Measurements from ENCODE around the gene ZNF423. TPM values are rescaled to one million over a fixed set of nuclear protein-coding genes. Genes with fewer than 3 reads are reported as not detected.

Gene ZNF423
- total and polyA plus RNA-seq, 2 of the 13 experiments (the other 11 are each of a cell fraction or from before 2014, with no cell fraction given), result 0.07 to 0.31 TPM

DNA sequence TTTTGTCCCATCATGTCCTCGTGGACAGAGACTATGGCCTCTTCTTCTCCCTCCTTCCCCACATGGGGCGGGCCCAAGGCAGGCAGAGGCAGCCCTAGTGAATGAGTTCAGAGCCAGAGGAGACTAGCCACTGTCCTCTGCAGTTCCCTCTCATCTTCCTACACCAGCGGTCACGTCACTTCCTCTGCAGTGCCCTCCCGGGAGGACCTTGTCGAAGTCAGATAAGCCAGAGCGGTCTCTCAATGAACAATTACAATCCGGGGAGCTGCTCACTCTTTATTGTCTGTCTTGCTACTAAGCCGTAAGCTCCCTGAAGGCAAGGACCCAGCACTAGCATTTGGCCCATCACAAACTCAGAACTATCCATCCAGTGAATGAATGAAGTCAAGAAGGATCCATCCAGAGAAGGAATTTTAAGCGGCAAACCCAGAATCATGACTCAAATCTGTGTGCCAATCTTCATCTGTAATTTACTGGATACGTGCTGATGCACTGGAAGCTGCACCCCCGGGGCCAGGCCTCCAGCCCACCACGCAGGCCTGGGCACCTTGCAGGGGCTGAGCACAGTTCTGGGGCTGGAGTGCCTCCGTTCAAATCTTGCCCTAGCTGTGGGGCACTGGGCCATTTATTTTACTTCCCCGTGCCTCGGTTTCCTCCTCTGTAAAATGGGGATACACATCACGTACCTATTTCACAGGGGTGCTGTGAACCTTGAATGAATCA, 18.1 kb downstream of the ZNF423 start:
- Histone ChIP-seq H4K20me1 (ENCODE audit: insufficient read depth, low read length) (no peaks in the 10 kb centered on the region), H3K27ac (ENCODE audit: extremely low read length, insufficient read depth, low read length) (no peak overlapping the region), H3K4me1 (ENCODE audit: insufficient read depth, low read length) (no peaks in the 10 kb centered on the region), H3K4me3 (replicated peaks in 1 of 3; ENCODE audit: insufficient read depth in 1 of 3, low read depth in 2 of 3, low read length in 3 of 3) (no peak overlapping the region), H3K9ac (ENCODE audit: insufficient read depth, low read depth, low read length) (no peak overlapping the region), H3K9me3 (ENCODE audit: low read length) (no peaks in the 10 kb centered on the region), H3K4me2 (ENCODE audit: low read depth, low read length) (no peak overlapping the region), H3K27me3 (ENCODE audit: control insufficient read depth in 1 of 2, insufficient read depth in 2 of 2, low read length in 2 of 2) (peaks cover 10 to 49% of the 10 kb centered on the region in 2 experiments; a peak in 4 of 5 replicates), H3K36me3 (replicated peaks in 1 of 2; ENCODE audit: control insufficient read depth in 1 of 2, insufficient read depth in 2 of 2, low read length in 2 of 2) (no peaks in the 10 kb centered on the region), H2AFZ (ENCODE audit: low read length) (no peak overlapping the region), H3K79me2 (ENCODE audit: insufficient read depth, low read length) (no peaks in the 10 kb centered on the region)
- in situ Hi-C loops (cut with HindIII; ENCODE audit: extremely low pct_ligation_motif_present, low pct_unique_long_range_greater_than_20kb) (no loop called here), intact Hi-C loops (cut with micrococcal nuclease; ENCODE audit: unreplicated experiment) (no loop called here)
- POLR2A ChIA-PET, result no interaction called here
- WGBS (ENCODE audit: low lambda C conversion rate), result 43% methylated on average over 15 of the region's 17 CpGs
- DNase-seq (ENCODE audit: low spot score) (no peak), ATAC-seq (no peak), FAIRE-seq (no peak)
- BruUV-seq (replicated peaks), result no TSS peak
- no peak for TF ChIP-seq MTA1 (CRISPR knock-in tag; IDR thresholded peaks at IDR 0.05; ENCODE audit: borderline replicate concordance)
- CTCF ChIA-PET (ENCODE audit: low intra/inter-chr PET ratio, low total read pairs), result no interaction called here

DNA sequence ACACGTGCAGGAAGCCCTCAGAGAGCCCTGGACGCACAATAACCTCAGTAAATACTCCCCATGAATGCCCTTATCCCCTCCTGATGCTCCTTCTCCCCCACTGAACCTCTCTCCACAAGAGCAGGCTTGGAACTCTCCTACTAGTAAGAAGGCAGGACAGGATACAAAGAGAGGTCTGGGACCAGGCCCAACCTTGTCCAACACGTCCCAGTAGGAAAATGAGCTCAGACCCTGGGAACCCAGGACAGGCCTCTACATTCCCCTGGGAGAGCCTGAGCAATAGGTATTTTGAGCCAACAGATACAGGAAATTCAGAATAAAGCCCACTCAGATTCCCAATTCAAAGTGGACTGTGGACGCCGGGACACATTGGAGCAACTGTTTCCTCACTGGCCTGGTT, 19.2 kb downstream of the ZNF423 start:
- 6% methylated on average over 5 of the region's 5 CpGs for WGBS (ENCODE audit: low lambda C conversion rate)
- ChIA-PET POLR2A (no interaction called here), CTCF (ENCODE audit: low intra/inter-chr PET ratio, low total read pairs) (no interaction called here)
- Histone ChIP-seq H3K79me2 (ENCODE audit: insufficient read depth, low read length) (no peaks in the 10 kb centered on the region), H3K4me2 (ENCODE audit: low read depth, low read length) (no peak overlapping the region), H4K20me1 (ENCODE audit: insufficient read depth, low read length) (no peaks in the 10 kb centered on the region), H3K4me3 (replicated peaks in 1 of 3; ENCODE audit: insufficient read depth in 1 of 3, low read depth in 2 of 3, low read length in 3 of 3) (no peak overlapping the region), H3K36me3 (replicated peaks in 1 of 2; ENCODE audit: control insufficient read depth in 1 of 2, insufficient read depth in 2 of 2, low read length in 2 of 2) (no peaks in the 10 kb centered on the region), H3K27ac (ENCODE audit: extremely low read length, insufficient read depth, low read length) (no peak overlapping the region), H2AFZ (ENCODE audit: low read length) (no peak overlapping the region), H3K9ac (ENCODE audit: insufficient read depth, low read depth, low read length) (no peak overlapping the region), H3K27me3 (ENCODE audit: control insufficient read depth in 1 of 2, insufficient read depth in 2 of 2, low read length in 2 of 2) (peaks cover 11 to 60% of the 10 kb centered on the region in 2 experiments; a peak in 3 of 5 replicates), H3K4me1 (ENCODE audit: insufficient read depth, low read length) (no peaks in the 10 kb centered on the region), H3K9me3 (ENCODE audit: low read length) (no peaks in the 10 kb centered on the region)
- no peak for ATAC-seq
- in situ Hi-C loops (cut with HindIII; ENCODE audit: extremely low pct_ligation_motif_present, low pct_unique_long_range_greater_than_20kb), result no loop called here
- no peak for DNase-seq (ENCODE audit: low spot score)
- no peak for FAIRE-seq
- no TSS peak for BruUV-seq (replicated peaks)
- TF ChIP-seq PTBP1 (IDR thresholded peaks at IDR 0.05; ENCODE audit: low read depth, low read length, poor library complexity, severe bottlenecking), result no peak
- TF ChIP-seq ZSCAN29 (CRISPR knock-in tag; conservative IDR thresholded peaks at IDR 0.05), result no peak
- no peak for TF ChIP-seq THRA (CRISPR knock-in tag; IDR thresholded peaks at IDR 0.05; ENCODE audit: borderline replicate concordance)
- intact Hi-C loops (cut with micrococcal nuclease; ENCODE audit: unreplicated experiment), result no loop called here

Measured in HepG2 (cell line).